IPS DF 6.9 (cell line): ENCODE data around the gene PIK3R6.

Experiments
- DNase-seq: peaks from one replicate; pipeline ENCODE4 v3.0.0-alpha.2; 2013; ENCODE audit warnings: low read depth, low spot score
- H3K27ac ChIP-seq: one replicate; pipeline ENCODE4 v1.5.1; 2013; ENCODE audit warnings: low read length, control low read depth
- H3K27me3 ChIP-seq: 2 replicates; pipeline ENCODE4 v1.6.1; 2013; ENCODE audit warnings: mild to moderate bottlenecking, low read length; ENCODE audit not compliant: control insufficient read depth, insufficient read depth
- H3K36me3 ChIP-seq: 2 replicates; pipeline ENCODE4 v1.6.1; 2013; ENCODE audit warnings: low read length; ENCODE audit not compliant: control insufficient read depth, insufficient read depth
- H3K4me1 ChIP-seq: 2 replicates; pipeline ENCODE4 v1.6.1; 2013; ENCODE audit warnings: low read length; ENCODE audit not compliant: control insufficient read depth, insufficient read depth
- H3K4me3 ChIP-seq: 2 replicates; pipeline ENCODE4 v1.5.1; 2013; ENCODE audit warnings: mild to moderate bottlenecking, low read length
- H3K9me3 ChIP-seq: 2 replicates; pipeline ENCODE4 v1.6.1; 2013; ENCODE audit warnings: low read length, inconsistent platforms; ENCODE audit not compliant: control insufficient read depth, insufficient read depth
- WGBS: extraction: QIAGEN DNeasy Blood & Tissue Kit; methylation state at CpG from one replicate; pipeline ENCODE4 v1.1.7; 2013; ENCODE audit warnings: mixed read lengths, missing lambda C conversion rate; ENCODE audit not compliant: insufficient read length, insufficient coverage; 5-methylcytosine and 5-hydroxymethylcytosine counted together

The PIK3R6 gene

GRCh38 chr17:8894202-8894671 lies 26.8 kb upstream of the PIK3R6 start:
- H3K4me3 ChIP-seq, result peak overlapping the region; percentile 3; the same call in 1 of the 2 replicates

DNA sequence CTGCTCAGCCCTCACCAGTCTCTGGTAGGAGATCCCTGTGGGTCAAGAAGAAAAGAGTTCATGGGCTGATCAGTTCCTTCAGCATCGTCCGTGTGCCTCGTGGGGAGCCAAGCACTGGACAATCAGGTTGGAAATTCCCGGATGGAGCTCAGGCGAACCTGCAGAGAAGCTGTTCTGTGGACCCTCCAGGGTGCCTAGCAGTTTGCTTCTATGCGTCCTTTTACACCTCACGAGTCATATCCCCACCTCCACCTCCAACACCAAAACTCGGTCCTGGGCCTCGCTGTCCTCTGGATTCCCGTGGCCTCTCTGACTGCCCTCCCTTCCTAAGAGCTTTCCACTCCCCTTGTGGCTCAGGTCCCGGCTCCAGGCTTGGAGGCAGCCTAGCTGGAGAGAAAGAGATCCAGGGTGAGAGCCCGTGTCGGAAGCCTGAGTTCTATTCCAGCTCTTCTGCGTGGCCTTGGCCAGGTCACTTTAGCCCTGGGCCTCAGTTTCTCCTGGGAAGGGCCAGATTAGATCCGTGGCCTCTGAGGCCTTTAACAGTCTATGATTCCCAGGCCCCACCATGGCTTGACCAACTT lies 26.2 kb upstream of the PIK3R6 start:
- Histone ChIP-seq H3K27ac (no peak overlapping the region), H3K9me3 (no peaks in the 10 kb centered on the region), H3K4me1 (peaks cover 6% of the 10 kb centered on the region; the same call in 1 of the 2 replicates), H3K27me3 (0 out of 2 replicates have a peak, but pooled peaks cover 2% of the 10 kb centered on the region), H3K4me3 (0 out of 2 replicates have a peak overlapping the region, but pooled peaks have one; percentile 3), H3K36me3 (no peaks in the 10 kb centered on the region)
- WGBS, result no CpG with 5 or more reads among the region's 15 CpGs
- no peak for DNase-seq

More at GRCh38 chr17:8894202-8894671, 26.8 kb upstream of the PIK3R6 start:
- H3K9me3 ChIP-seq, result no peaks in the 10 kb centered on the region
- no peak overlapping the region for H3K27ac ChIP-seq
- no CpG with 5 or more reads among the region's 17 CpGs for WGBS
- 0 out of 2 replicates have a peak, but pooled peaks cover 2% of the 10 kb centered on the region for H3K27me3 ChIP-seq
- peaks cover 6% of the 10 kb centered on the region; the same call in 1 of the 2 replicates for H3K4me1 ChIP-seq
- no peaks in the 10 kb centered on the region for H3K36me3 ChIP-seq
- no peak for DNase-seq

DNA sequence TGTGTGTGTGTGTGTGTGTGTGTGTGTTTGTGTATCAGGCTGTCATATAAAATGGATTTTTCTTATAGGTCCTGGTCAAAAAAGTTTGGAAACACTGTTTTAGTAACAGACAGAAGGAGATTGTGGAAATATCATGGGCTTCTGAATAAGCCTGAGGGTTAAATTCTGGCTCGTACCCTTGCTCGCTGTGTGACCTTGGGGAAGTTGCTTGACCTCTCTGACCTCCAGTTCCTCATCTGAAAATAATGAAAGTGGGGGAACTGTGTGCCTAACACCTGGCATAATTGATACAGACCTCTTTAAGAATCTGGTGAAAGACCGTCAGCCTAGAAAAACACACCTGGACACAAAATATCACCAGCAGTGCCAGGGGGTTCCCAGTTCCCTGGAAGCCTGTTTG lies 25.6 kb upstream of the PIK3R6 start:
- Histone ChIP-seq H3K27ac (no peak overlapping the region), H3K9me3 (no peaks in the 10 kb centered on the region), H3K4me1 (peaks cover 7% of the 10 kb centered on the region), H3K4me3 (no peak overlapping the region), H3K36me3 (no peaks in the 10 kb centered on the region), H3K27me3 (0 out of 2 replicates have a peak, but pooled peaks cover 2% of the 10 kb centered on the region)
- WGBS, result no CpG with 5 or more reads among the region's 3 CpGs
- no peak for DNase-seq

DNA sequence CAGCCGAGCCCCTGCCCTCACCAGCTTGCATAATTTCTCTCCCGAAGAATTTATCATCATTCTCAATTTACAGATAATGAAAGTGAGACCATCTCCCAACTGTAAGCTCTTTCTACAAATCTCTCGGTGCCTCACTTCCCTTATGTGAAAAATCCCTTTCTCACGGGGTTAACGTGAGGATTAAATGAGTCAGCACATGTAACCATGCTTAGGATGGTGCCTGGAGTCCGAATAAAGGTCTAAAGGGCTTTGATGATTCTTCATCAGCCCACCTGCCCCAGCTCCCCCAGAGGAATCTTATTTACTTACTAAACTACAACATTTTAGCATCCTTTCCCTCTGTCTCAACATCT lies 24.8 kb upstream of the PIK3R6 start:
- Histone ChIP-seq H3K9me3 (no peaks in the 10 kb centered on the region), H3K4me3 (no peak overlapping the region), H3K36me3 (no peaks in the 10 kb centered on the region), H3K27me3 (no peaks in the 10 kb centered on the region), H3K4me1 (peaks cover 8% of the 10 kb centered on the region), H3K27ac (no peak overlapping the region)
- WGBS, result no CpG with 5 or more reads among the region's 6 CpGs
- no peak for DNase-seq

DNA sequence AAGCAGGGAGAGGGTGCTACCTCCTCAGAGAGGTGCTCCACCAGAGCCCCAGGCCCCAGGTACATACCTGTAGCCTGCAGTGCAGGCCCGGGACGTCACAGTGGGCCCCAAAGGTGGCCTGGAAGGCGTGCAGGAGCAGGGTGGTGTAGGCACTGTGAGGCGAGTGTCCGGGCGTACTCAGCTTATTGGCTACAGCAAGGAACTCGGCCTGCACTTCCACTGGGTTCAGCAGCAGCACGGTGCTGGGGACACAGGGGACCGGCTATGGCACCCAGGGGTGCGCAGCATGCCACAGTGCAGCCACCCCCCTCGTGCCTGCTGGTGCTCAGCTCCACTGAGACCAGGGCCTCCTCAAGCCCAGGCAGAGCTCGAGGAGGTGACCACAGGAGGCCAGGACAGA lies 23.2 kb upstream of the PIK3R6 start:
- WGBS, result no CpG with 5 or more reads among the region's 12 CpGs
- H3K27ac ChIP-seq, result no peak overlapping the region
- peaks cover 8% of the 10 kb centered on the region for H3K4me1 ChIP-seq
- no peak overlapping the region for H3K4me3 ChIP-seq
- H3K9me3 ChIP-seq, result no peaks in the 10 kb centered on the region
- H3K36me3 ChIP-seq, result no peaks in the 10 kb centered on the region
- DNase-seq, result no peak
- no peaks in the 10 kb centered on the region for H3K27me3 ChIP-seq

DNA sequence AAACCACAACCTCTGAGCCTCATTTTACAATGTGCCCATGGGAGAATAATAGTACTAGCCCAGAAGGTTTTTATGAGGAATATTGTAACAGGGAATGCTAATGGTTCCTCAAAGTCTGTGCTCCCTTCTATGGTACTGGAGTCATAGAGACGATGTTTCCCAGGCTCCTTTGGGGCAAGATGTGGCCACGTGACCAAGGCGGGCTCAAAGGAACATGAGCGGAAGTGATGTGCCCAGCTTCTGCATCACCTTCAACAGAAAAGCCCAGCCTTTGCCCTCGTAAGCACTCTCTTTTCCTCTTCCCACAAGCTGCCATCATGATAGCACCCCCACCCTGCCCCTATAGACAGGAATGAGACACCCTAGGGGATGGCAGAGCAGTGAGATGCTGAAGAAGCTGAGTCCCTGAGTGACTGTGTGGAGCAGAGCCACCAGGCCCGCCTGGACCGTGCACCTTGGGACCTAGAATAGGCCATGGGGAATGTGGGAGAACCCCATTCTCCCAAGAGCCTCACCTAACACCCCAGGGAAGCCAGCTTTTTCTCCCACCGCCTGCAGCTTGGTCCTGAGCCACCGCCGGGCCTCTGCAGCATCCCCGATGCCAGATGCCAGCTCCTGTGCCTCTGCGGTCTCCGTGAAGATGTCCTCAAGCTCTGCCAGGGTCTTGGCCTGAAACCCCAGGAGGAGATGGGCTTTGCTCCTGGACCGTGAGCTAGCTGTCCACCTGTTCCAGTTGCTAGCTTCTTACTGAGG lies 22.2 kb upstream of the PIK3R6 start:
- H3K4me3 ChIP-seq, result no peak overlapping the region
- no peak overlapping the region for H3K27ac ChIP-seq
- H3K36me3 ChIP-seq, result no peaks in the 10 kb centered on the region
- no CpG with 5 or more reads among the region's 14 CpGs for WGBS
- no peaks in the 10 kb centered on the region for H3K27me3 ChIP-seq
- no peak for DNase-seq
- H3K9me3 ChIP-seq, result no peaks in the 10 kb centered on the region
- peaks cover 8% of the 10 kb centered on the region for H3K4me1 ChIP-seq

- no peaks in the 10 kb centered on the region for H3K9me3 ChIP-seq
- no peak overlapping the region for H3K4me3 ChIP-seq
- no peaks in the 10 kb centered on the region for H3K27me3 ChIP-seq
- no peak overlapping the region for H3K27ac ChIP-seq
- WGBS, result no CpG with 5 or more reads among the region's 8 CpGs
- H3K36me3 ChIP-seq, result no peaks in the 10 kb centered on the region
- peaks cover 5% of the 10 kb centered on the region for H3K4me1 ChIP-seq
- DNase-seq, result no peak
Observed at GRCh38 chr17:8888704-8889302, 21.3 kb upstream of the PIK3R6 start.

- no peaks in the 10 kb centered on the region for H3K27me3 ChIP-seq
- no CpG with 5 or more reads among the region's 39 CpGs for WGBS
- no peaks in the 10 kb centered on the region for H3K36me3 ChIP-seq
- H3K4me3 ChIP-seq, result no peak overlapping the region
- no peaks in the 10 kb centered on the region for H3K9me3 ChIP-seq
- peaks cover 2% of the 10 kb centered on the region; the same call in 1 of the 2 replicates for H3K4me1 ChIP-seq
- peak; percentile 52 for DNase-seq
- no peak overlapping the region for H3K27ac ChIP-seq
Observed at GRCh38 chr17:8887834-8888703, 20.6 kb upstream of the PIK3R6 start.

- WGBS, result no CpG with 5 or more reads among the region's 11 CpGs
- Histone ChIP-seq H3K4me1 (peaks cover 2% of the 10 kb centered on the region; the same call in 1 of the 2 replicates), H3K4me3 (no peak overlapping the region), H3K27me3 (no peaks in the 10 kb centered on the region), H3K9me3 (no peaks in the 10 kb centered on the region), H3K27ac (no peak overlapping the region), H3K36me3 (no peaks in the 10 kb centered on the region)
- no peak for DNase-seq
Observed at GRCh38 chr17:8887301-8887700, 19.8 kb upstream of the PIK3R6 start.
